ENCODE measurements around the gene DHRSX. TPM values are rescaled to one million over a fixed set of nuclear protein-coding genes. Genes with fewer than 3 reads are reported as not detected.
"Not testable (repeated sequence)": the region's sequence is repeated elsewhere in the genome, so short reads cannot be mapped to it uniquely, and the experiment has no call there.

Gene DHRSX
- total RNA-seq, 1 donor from 2014 or later: 40.7 TPM

GRCh38 chrX:2398064-2398656 is 102.6 kb downstream of the DHRSX start:
- peak; percentile 17 for DNase-seq (ENCODE audit: low read depth)

GRCh38 chrX:2397229-2398063 is 103.3 kb downstream of the DHRSX start:
- no peak for DNase-seq (ENCODE audit: low read depth)

GRCh38 chrX:2395261-2395992 is 105.3 kb downstream of the DHRSX start:
- no peak for DNase-seq (ENCODE audit: low read depth)

- DNase-seq (ENCODE audit: low read depth): no peak
These were observed 108.7 kb downstream of the DHRSX start for GRCh38 chrX:2391869-2392606.

- DNase-seq (ENCODE audit: low read depth): no peak
These were observed 110.0 kb downstream of the DHRSX start for GRCh38 chrX:2390754-2391153.

GRCh38 chrX:2389731-2390130 is 111.0 kb downstream of the DHRSX start:
- DNase-seq (ENCODE audit: low read depth): not testable (repeated sequence)

GRCh38 chrX:2389324-2389723 is 111.5 kb downstream of the DHRSX start:
- no peak for DNase-seq (ENCODE audit: low read depth)

- peak; percentile 32 for DNase-seq (ENCODE audit: low read depth)
These were observed 112.1 kb downstream of the DHRSX start for GRCh38 chrX:2388669-2389068.

GRCh38 chrX:2387614-2388239 is 113.0 kb downstream of the DHRSX start:
- no peak for DNase-seq (ENCODE audit: low read depth)

- DNase-seq (ENCODE audit: low read depth): peak; percentile 76
These were observed 115.6 kb downstream of the DHRSX start for GRCh38 chrX:2385224-2385623.

GRCh38 chrX:2384486-2384885 is 116.3 kb downstream of the DHRSX start:
- DNase-seq (ENCODE audit: low read depth): no peak

GRCh38 chrX:2383735-2384134 is 117.0 kb downstream of the DHRSX start:
- DNase-seq (ENCODE audit: low read depth): peak; percentile 11

GRCh38 chrX:2383144-2383543 is 117.6 kb downstream of the DHRSX start:
- no peak for DNase-seq (ENCODE audit: low read depth)

- DNase-seq (ENCODE audit: low read depth): not testable (repeated sequence)
These were observed 118.2 kb downstream of the DHRSX start for GRCh38 chrX:2382433-2383048.

- DNase-seq (ENCODE audit: low read depth): no peak
These were observed 124.6 kb downstream of the DHRSX start for GRCh38 chrX:2376166-2376565.

- peak; percentile 65 for DNase-seq (ENCODE audit: low read depth)
These were observed 126.7 kb downstream of the DHRSX start for GRCh38 chrX:2374086-2374485.

- no peak for DNase-seq (ENCODE audit: low read depth)
These were observed 127.2 kb downstream of the DHRSX start for GRCh38 chrX:2373615-2374014.

GRCh38 chrX:2371026-2371711 is 129.6 kb downstream of the DHRSX start:
- no peak for DNase-seq (ENCODE audit: low read depth)

- DNase-seq (ENCODE audit: low read depth): no peak
These were observed 130.3 kb downstream of the DHRSX start for GRCh38 chrX:2370456-2370855.

- no peak for DNase-seq (ENCODE audit: low read depth)
These were observed 131.6 kb downstream of the DHRSX start for GRCh38 chrX:2369206-2369605.

Measured in myocyte (in vitro differentiated cells).